Stimulated activated CD8-positive, alpha-beta memory T cell treated with anti-CD3 and anti-CD28 coated beads, Interleukin-4, amount 100 ng/mL, for 4 hours (primary cell): Measurements from ENCODE around the gene AHNAK.
"Not testable (repeated sequence)": the region's sequence is repeated elsewhere in the genome, so short reads cannot be mapped to it uniquely, and the experiment has no call there.

Source experiments
- DNase-seq, 2 donors: peaks; one replicate each; pipeline ENCODE4 v3.0.0-alpha.2; 2020; ENCODE audit warnings: low read depth in 2 of 2, low spot score in 1 of 2

AHNAK gene

DNA sequence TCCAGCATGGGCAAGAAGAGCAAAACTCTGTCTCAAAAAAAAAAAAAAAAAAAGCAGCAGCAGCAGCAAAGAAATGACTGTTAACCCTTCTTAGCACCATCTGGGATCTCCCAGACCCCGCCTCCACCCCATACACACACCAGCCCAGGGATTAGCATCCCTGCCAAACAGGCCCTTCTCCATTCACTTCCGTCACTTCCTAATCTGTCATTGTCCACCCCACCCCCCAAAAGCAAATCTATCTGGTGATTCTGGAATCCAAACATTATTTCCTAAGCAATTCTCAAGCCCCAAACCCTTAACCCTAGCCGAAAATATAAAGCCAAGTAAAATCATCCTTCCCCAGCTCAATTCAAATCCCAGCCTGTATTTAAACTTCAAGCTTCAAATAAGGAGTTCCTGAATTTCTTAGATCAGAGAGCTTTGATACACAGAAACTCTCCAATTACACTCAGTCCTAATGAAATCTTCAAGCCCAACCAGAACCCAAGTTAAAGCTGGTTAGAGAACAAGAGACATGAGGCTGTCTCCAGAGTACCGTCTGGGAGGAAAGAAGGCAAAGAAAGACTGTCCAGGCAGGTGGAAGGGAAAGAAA lies 6.0 kb upstream of the AHNAK start:
- no peak for DNase-seq

DNA sequence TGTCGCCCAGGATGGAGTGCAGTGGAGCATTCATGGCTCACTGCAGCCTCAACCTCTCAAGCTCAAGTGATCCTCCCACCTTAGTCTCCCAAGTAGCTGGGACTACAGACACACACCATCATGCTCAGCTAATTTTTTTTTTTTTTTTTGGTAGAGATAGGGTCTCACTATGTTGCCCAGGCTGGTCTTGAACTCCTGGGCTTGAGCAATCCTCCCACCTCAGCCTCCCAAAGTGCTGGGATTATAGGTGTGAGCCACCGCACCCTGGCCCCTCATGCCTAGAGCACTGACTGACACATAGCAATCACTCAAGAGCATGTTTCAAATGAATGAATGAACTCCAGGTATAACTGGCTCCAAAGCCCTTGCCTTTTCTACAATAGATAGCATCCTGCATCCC lies 3.9 kb upstream of the AHNAK start:
- DNase-seq = not testable (repeated sequence)

DNA sequence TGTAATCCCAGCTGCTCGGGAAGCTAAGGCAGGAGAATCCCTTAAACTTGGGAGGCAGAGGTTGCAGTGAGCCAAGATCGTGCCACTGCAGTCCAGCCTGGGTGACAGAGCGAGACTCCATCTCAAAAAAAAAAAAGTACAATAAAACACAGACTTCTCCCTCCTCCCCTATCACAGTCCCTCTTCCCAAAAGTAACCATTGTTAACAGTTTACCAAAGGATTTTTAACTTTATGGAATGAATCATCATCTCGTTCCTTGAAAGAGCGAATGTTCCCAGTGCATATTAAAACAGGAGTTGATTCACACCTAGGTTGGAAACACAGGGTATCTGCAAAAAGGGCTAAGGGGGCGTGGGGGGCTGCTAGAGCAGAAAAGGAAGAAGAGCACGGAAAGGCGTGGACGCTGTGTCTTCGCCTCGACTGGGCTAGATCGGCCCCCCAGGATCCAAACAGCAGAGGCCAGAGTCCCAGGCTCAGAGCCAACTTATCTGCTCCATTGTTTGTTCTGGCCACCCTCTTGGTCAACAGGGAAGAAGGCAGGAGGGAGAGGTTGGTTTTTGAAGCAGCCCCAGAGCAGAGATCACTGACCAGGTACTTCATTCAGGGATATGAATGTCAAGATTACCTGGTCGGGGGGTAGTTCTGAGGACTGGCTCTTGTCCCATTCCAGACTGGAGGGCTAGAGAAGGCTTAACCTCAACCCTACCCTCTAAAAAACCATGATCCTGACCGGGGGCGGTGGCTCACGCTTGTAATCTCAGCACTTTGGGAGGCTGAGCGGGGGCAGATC lies 2.1 kb upstream of the AHNAK start:
- DNase-seq = no peak

DNA sequence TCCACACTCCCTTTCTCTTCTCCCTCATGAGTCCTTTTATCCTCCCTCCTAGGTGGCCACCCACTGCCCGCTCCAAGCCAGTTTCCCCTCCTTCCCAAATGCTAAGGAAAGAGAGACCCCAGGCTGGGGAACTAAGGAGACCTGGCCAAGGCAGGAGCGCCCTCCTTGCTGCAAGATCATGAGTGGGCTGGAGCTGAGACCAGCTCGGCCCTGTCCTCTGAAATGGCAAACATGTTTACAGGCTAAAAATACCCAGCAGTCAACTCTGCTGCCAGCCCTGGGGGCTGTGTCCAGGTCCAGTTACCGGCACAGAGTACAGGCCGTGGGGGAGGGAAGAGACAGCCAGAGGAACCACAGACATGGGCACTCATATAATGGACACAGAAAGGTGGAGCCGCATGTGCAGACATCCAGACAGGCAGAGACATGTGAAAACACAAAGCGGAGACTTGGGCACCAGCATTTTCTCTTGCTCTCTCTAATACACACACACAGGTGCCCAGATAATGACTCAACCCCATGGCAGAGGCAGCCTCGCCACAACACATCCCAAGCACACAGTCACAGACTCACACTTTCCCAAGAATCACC lies 1.2 kb upstream of the AHNAK start:
- DNase-seq = no peak

GRCh38 chr11:62546929-62547625 lies 471 bp upstream of the AHNAK start:
- DNase-seq = no peak

DNA sequence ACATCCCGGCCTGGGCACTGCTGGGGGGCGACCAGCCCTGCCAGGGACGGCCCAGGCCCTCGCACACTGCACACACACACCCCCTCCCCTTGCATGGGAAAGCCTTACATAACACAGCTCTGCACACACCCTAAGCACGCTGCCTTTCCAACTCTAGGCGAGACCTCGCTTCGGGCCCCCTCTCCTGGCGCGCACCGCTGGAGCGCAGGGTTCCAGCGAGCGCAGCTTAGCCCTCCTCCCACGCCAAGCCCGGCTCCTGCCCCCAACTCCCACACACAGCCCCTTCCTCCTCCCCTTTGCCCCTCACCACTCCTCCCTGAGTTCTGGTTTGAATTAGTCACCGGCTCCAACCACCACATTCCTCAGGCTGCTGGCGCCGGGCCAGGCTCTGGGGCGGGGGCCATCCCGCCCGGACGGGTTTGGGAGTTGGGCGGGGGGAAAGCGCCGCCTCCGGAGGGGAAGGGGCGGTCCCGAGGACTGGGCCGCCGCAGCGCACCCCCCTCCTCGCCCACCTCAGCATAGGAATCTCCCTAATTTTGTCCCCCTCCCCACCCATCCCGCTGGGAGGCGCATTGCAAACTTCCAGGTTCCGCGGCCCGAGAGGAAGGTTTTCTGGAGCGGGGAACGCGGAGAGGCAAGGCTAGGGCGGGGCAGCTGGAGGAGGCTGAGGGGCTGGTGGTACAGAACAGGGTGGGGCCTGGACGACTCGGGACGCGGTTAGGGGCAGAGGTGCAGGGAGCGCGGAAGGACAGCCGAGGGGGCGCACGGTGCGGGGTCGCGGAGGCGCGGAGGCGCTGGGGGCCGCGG lies 966 bp downstream of the AHNAK start:
- no peak for DNase-seq

GRCh38 chr11:62544581-62545436 lies 1.8 kb downstream of the AHNAK start:
- DNase-seq = no peak

DNA sequence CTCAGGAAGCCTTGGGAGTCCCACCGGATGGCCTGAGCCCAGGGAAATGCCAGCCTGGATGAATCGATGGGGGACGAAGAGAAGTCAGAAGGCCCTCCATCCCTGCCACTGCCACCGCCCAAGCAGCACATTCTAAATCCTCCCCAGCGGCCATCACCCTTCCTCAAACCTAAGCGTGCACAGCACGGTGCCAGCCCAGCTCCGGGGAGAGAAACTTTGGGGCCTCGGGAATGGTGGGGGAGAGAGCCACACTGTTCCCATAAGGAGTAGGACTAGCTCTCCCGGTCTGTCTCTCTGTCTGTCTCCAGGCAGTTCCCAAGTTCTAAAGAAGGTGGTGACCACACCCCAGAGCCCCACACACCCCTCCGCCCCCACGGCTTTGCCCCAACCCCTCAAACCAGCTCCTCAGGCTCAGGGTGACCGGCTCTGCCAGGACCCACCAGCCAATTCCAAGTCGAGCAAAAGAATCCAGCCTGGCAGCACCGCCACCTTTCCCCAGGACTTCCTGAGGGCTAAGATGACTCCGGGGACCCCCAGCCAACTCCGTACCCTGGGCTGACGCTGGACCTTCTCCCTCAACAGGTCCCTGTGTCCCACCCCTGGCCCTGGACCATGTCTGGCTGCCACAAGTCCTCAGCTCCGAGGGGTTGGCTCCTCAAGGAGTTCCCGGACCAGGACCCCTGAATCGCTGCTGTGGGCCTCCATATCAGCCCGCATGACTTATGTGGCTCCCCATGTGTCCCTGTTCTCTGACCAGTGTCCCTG lies 2.7 kb downstream of the AHNAK start:
- no peak for DNase-seq

GRCh38 chr11:62542750-62543567 lies 3.6 kb downstream of the AHNAK start:
- no peak for DNase-seq

GRCh38 chr11:62542111-62542745 lies 4.4 kb downstream of the AHNAK start:
- no peak for DNase-seq

GRCh38 chr11:62540804-62541701 lies 5.6 kb downstream of the AHNAK start:
- DNase-seq = no peak

GRCh38 chr11:62539238-62539925 lies 7.2 kb downstream of the AHNAK start:
- no peak for DNase-seq

DNA sequence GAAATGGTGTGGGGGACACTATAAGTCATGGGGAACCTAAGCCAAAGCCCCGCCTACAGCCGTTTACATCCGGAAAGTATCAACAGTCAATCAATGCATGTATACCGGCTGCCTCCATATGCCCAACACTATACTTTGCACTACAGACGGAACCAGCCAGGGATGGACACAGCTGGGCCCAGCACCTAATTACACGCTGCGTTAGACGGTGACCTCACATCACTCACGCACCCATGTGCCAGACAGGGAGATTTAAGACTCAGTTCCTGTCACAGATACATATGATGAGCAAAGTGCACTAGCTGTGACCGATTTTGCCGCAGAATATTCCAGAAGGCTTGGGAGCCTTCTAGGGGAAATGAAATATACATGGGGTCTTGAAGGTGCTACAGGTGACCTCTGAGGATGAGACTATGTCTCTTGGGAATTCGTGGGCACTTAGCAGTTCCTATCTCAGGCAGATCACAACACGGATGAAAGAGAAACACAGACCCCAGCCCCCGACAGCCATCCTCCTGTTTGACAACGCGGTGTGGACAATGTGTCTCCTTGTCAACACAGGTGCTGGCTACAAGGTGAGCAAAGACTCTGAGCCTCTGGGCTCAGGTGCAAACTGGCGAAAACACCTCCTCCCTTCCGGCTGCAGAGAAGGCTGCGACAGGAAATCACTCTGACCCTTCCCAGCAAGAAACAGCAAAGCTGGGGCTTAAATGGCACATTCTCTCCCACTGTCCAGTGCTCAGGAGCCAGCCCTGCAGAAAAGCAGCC lies 8.0 kb downstream of the AHNAK start:
- DNase-seq = no peak

- DNase-seq = no peak
These were observed 10.2 kb downstream of the AHNAK start for GRCh38 chr11:62536301-62536957.

GRCh38 chr11:62535802-62536201 lies 10.8 kb downstream of the AHNAK start:
- no peak for DNase-seq
